Activated CD8-positive, alpha-beta memory T cell treated with anti-CD3 and anti-CD28 coated beads for 36 hours (primary cell): ENCODE measurements around the gene ARAP1. TPM values are rescaled to one million over a fixed set of nuclear protein-coding genes. Genes with fewer than 3 reads are reported as not detected.

Experiments used
- CTCF ChIA-PET: fragments of 350-600 bp; sonication (Branson Sonifier 250); formaldehyde crosslinking; loops from one replicate; lab custom pipeline; 2021; ENCODE audit warnings: antibody characterized with exemption; lab: Charles Lee
- POLR2A ChIA-PET: fragments of 350-600 bp; sonication (Branson Sonifier 250); formaldehyde crosslinking; loops from one replicate; lab custom pipeline; 2021; ENCODE audit warnings: antibody characterized with exemption; lab: Charles Lee
- total RNA-seq, 2 experiments: library from RNA; stranded (reverse); gene quantifications; one replicate each; pipeline ENCODE4 v1.2.3, GENCODE V29; 2021

Gene ARAP1
- total RNA-seq, 2 experiments from 2014 or later: 66.7 to 68.5 TPM

DNA sequence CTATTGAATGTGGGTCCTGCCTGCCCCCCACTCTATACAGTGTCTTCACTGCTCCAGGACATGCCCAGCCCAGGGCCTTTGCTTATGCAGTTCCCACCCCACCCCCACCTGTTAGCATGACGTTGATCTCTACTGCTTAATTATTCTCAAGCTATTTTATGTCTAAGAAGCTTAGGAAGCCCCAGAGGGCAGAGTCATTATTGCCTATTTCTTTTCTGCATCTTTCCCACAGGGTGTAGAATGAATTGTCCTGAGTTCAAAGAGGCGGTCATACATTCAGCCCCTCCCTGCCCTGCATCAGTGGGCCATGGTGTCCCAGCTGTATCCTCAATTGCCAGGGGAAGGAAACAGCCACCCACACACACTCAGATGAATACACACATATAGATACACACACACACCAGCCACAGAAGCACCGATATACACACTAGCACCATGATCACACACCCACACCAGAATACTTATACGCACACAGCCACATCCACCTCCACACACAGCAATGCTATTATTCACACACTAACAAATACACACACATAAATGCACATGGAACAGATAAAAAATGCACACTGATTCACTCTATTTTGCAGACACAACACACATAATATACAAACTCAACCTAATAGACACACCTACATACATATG, 79.5 kb downstream of the ARAP1 start:
- ChIA-PET CTCF (interaction anchor here (1.2 to 2.2 kb wide), 3 partner anchors 8 to 83 kb away, joined by 6 to 8 read pairs (median 6); no protein-coding TSS in a partner anchor), POLR2A (no interaction called here)

DNA sequence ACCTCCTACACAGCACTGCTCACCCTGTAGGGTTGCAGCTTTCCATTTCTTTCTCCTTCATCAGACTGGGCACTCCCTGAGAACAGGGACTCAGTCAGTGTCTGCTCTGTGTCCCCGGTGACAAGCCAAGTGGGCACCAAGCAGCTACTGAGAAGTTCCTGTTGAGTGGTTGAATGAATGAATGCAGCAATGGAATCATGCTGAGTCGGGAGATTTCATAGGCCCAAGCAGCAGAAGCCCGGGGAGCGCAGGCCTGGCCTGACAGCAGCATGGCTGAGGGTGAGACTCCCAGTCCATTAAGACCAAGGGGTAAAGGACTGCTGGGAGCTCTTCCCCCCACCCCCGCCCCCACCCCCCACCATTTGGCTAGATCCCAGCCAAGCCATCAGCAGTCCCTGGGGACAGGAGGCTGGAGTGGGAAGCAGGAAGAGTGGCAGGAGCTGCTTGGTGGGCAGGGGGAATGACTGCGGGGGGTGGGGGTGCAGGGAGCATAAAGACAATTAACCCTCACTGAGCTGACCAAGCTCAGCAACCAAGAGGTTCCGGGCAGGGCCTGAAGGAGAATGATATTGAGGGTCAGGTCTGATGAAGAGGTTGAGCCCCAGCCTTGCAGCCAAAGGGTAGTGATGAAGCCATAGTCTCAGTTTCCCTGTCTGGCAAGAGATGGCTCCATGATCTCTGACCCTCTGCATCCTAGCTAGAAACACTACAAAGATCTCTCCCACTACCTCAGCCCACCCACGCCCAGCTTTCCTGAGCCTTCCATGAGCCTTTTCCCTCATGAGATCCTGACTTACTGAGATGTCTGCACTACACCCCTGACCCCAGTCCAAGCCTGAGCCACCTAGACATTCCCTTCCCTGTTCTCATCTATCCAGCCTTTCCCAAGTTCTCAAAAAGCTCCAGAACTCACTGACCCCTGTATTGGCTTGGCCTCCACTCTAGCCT, 80.8 kb downstream of the ARAP1 start:
- CTCF ChIA-PET: interaction anchor here (1.0 to 2.2 kb wide), 4 partner anchors 9 to 85 kb away, joined by 3 to 8 read pairs (median 6); no protein-coding TSS in a partner anchor
- POLR2A ChIA-PET: no interaction called here

DNA sequence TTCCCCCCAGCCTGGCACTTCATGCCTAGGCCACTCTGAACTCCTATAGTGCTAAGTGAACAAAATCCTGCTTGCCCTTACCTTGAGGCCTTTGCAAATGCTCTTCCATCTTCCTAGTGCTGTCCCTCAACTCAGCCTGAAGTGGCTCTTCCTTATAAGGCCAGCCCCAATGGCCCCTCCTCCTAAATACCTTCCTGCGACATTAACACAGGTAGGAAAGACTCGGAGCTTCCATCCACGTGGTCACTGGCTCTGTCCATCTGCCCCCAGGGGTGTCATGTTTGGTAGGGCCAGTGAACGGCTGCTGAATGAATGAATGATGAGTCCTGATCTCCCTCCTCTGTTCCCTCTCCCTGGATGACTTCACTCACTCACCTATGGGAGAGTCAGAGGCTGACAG, 82.2 kb downstream of the ARAP1 start:
- POLR2A ChIA-PET: no interaction called here

DNA sequence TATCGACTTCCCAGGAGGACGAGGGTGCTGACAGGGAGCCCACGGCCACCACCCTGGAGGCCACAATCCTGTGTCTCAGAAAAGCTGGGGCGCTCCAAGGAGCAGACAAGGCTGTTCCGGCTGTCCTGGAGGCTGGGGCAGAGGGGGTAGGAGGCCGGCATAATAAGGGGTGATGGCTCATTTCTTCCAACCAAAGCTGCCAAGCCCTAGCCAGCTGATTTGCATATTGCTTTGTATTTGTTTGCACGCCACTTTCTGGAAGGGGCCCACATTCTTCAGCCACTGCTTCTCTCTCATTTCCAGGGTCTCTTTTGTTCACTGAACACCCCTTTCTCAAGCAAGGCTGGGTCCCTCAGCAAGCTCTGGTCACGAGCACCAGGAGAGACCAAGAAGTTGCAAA, 82.7 kb downstream of the ARAP1 start:
- CTCF ChIA-PET: interaction anchor here (1.3 to 3.2 kb wide), 3 partner anchors 10 to 15 kb away, joined by 3 to 15 read pairs (median 5); no protein-coding TSS in a partner anchor
- POLR2A ChIA-PET: interaction anchor here (1.4 kb wide), 1 partner anchor 12 kb away, joined by 7 read pairs; no protein-coding TSS in a partner anchor

More for the DNA sequence above, 82.2 kb downstream of the ARAP1 start:
- CTCF ChIA-PET: interaction anchor here (3.2 kb wide), 1 partner anchor 15 kb away, joined by 15 read pairs; no protein-coding TSS in a partner anchor

DNA sequence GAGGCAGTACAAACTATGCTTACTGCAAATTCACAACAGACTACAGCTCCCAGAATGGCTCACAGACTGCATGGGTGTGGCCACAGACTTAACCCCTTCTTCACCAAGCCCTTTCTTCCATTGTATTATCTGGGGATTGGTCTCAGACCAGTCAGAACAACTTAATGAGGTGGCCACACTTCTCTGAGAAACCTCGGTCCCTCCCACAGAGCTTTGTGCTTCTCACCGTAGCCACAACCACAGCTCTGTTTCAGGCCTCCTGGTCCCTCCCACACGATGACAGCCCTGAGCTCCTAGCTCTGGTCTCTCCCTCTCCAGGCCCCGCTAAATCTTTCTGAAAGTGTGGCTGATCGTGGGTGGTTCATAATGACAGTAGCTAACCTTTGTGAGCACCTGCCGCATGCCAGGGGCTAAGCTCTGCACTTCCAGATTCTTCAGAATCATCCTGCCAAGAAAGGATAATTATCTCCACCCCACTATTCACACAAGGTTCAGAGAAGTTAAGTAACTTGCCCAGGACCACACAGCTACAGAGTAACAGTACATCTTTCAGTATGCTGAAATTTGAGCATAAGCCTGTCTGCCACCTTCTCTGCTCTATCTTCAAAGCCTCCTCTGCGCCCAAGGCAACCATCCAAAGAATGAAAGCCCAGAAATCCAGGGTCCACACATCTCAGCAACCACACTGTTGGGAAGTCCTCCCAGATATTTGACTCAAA, 83.4 kb downstream of the ARAP1 start:
- ChIA-PET POLR2A (interaction anchor here (1.4 kb wide), 1 partner anchor 12 kb away, joined by 7 read pairs; no protein-coding TSS in a partner anchor), CTCF (interaction anchor here (0.7 to 3.2 kb wide), 8 partner anchors 11 to 234 kb away, joined by 3 to 15 read pairs (median 3); partner anchors contain the start of gene CLPB)

DNA sequence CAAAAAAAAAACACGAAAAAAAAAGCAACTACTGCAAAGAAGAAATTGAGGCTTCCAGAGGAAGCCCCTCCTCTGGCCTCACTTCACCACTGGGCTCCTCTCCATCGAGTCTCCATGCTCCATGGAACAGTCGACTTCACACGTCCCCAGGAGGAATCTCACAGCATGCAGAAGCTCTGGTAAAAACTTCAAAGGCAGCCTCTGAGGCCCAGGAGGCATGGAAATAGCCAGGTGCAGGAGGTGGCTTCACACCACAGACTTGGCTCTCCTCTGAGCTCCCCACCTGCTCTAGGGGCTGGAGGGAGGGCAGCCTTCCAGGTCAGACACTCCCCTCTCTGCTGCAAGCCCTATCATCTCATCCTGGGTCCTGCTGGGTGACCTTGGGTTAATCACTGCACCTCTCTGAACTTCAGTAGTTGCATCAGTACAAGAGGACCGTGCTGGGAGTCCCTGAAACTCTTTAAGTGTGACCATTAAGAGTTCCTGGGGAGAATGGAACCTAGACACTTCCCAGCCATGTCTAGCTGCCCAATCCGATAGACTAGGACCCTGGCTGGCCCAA, 86.2 kb downstream of the ARAP1 start:
- ChIA-PET CTCF (interaction anchor here (0.8 to 1.2 kb wide), 2 partner anchors 23 to 63 kb away, joined by 3 read pairs; no protein-coding TSS in a partner anchor), POLR2A (no interaction called here)

DNA sequence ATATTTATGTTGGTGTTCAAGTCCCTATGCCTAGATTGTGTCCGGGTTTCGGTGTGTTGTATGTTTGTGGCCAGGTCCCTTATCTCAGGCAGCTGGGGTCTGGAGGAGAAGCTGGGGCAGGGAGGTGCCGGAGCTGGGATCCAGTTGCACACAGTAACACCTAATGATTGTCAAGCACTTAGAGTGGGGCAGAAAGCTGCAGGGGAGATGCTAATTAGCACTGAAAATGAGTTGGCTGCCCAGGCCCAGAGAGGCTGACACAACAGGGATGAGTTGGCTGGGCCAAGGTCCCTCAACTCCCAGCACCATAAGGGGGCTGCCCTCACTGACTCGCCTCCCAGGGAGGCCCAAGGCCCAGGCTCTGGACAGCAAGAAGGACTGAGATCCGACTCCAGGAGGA, 90.2 kb downstream of the ARAP1 start:
- POLR2A ChIA-PET: no interaction called here
- CTCF ChIA-PET: interaction anchor here (0.9 to 1.1 kb wide), 2 partner anchors 19 to 73 kb away, joined by 3 read pairs; no protein-coding TSS in a partner anchor

DNA sequence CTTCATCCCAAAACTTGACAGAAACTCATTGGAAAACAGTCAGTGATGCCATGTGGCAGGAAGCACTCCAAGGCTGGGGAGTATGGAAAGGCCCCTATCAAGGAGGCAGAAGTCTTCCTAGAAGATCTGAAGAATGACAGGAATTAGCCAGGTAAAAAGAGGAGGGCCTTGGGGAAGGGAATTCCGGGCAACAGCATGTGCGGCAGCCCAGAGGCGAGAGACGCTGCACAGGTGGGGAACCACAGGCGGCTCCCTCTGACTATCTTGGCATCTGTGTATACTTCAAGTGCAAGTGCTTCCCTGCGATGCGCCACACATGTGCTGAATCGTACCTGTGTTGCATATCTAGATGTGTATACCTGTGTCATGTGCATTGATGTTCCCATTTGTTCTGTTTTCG, 90.7 kb downstream of the ARAP1 start:
- POLR2A ChIA-PET: no interaction called here
- CTCF ChIA-PET: no interaction called here

DNA sequence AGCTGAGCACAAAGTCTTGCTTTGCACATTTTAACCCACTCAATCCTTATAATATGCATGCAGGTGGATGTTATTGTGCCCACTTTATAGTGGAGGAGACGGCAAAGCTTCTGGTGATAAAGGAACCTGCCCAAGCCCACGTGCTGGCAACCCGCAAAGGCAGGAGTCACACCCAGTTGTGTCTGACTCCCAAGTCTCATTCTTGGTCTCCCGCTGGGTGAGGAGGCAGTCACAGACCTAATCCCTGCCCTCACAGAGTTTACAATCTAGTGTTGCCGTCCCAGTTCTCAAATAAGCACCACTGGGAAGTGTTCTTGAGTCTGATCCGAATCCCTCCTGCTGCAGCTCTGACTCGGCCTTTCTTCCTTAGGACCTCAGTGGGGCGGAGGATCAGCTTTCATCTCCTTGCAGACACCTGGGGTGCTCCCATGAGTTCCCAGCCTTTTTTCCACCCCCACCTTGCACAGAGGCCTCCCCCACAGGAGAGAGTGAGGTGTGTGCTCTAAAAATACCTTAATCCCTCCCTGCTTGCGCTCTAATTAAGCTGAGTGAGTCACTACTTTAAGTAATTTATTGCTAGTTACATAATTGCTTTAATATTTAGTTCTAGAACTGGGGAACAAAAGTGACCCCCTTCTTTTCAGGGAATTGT, 93.1 kb downstream of the ARAP1 start:
- ChIA-PET CTCF (interaction anchor here (0.6 kb wide), 1 partner anchor 707 kb away, joined by 4 read pairs; no protein-coding TSS in a partner anchor), POLR2A (no interaction called here)

DNA sequence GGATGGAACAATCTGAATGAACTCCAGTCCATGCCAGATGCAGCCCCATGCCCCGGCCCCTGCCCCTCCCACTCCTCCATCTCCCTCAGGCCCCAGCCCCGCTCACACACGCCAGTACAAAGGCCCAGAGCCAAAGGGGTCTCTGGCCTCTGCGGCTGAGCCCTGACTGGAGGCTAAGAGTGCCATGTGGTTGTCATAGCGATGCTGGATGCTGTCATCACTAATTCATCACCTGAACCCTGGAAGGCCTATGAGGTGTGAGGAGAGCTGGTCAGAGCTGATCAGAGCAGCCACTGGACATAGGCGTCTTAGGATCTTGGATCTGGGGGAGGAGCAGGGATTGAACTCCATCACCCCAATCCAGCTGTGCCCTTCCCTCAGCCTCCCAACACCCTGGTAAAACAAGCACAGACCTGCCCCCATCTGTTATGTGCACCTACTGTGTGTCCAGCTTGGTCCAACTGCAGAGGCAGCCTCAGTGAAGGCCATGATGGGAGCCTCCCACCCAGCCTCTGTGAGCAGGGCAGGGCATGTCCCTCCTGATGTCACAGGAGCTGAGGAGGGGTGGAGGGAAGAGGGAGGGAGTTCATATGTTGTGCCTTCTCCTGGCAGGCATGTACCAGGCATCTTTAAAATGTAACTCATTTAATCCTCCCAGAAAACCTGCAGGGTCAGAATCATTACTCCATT, 94.7 kb downstream of the ARAP1 start:
- CTCF ChIA-PET: no interaction called here
- POLR2A ChIA-PET: no interaction called here

DNA sequence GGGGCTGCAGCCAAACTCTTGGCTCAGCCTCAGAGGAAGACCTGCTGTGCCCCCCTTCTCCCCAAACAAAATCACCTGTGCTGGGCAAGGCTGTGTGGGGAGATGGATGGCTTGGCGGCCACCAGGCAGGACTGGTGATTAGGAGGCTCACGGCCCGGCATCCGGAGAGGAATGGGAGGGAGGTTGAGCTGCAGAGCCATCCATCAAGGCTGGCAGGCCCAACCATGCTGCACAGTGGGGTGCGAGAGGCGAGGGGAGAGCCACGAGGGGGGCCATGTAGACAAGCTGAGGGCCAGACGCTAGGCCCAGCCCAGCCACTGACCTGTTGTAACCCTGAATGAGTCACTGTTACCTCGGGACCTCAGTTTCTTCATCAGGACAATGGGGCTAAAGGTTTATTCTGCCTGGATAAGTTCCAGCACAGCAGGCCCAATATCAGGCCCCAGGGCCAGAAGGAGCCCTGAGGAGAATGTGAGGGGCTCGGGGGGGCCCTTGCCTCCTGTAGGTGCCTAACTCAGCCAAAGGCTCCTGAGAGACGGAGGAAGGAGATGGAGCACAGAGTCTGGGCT, 96.2 kb downstream of the ARAP1 start:
- POLR2A ChIA-PET: no interaction called here
- CTCF ChIA-PET: interaction anchor here (1.4 to 2.0 kb wide), 2 partner anchors 13 to 27 kb away, joined by 3 to 6 read pairs; no protein-coding TSS in a partner anchor

DNA sequence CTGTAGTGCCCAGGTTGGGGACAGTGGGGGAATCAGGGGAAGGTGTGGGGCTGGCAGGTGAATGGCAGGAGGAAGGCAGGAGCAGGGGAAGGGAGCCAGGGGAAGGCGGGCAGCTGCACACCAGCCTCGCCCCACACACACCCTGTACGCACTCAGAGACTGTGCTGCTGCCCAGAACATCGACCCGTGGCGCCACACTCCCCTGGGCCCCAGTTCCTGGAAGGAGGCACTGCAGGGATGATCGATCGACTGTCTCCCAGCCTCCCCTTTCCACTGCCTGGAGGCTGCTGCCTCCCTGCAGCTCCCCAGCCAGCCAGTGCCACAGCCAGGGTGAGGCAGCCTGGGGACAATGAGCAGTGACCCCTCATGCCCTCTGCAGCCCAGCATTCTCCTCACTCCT, 97.2 kb downstream of the ARAP1 start:
- CTCF ChIA-PET: interaction anchor here (1.4 to 2.0 kb wide), 2 partner anchors 14 to 28 kb away, joined by 3 to 6 read pairs; no protein-coding TSS in a partner anchor
- POLR2A ChIA-PET: no interaction called here

DNA sequence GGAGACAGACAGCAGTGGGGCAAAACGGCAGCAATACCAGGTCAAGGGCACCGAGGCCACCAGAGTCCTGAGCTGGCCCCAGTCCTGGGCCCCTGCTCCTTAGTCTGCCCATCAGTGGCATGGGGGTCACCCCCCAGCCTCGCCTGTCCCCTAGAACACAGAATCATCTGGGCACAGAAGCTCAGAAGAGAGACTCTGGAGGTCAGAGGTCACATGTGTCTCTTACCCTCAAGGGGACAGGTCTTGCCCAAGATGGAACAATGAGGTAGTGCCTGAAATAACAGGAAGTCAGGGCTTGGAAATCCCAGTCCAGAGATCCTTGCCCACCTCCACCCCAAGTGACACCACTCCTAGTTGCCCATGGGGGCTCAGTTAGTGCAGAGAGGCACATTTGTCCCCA, 98.6 kb downstream of the ARAP1 start:
- CTCF ChIA-PET: no interaction called here
- POLR2A ChIA-PET: no interaction called here

DNA sequence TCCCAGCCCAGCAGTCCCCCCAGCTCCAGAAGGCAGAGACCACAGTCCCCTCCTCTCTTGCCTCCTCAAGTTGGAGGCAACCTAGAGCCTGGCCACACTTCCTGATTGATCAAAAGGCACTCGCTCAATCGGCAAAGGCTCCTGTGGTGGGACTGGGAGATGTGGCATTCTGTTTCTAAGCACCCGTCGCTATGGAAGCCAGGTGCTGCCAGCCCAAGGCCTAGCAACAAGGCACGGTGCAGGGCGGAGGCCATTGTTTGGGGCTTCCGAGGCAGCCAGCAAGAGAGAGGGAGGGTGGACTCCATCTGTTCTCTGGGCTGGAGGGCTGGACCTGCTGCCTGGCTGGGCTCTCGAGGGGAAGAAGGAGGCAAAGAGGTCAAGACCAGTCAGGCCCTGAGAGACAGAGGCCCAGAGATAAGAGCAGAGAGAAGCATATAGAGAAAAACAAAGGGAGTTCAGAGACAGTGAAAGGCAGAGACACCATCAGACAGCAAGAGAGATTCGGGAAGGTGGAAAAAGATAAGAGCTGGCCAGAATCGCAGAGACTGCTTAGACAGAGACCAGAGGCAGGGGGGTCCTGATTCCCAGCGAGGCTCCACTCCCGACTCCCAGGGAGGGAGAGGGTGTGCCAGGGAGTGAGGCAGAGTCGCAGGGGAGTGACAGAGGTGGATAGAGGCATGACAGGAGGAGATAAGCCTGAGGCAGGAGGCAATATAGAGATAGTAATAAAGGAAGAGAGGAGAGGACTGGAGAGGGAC, 99.2 kb downstream of the ARAP1 start:
- ChIA-PET POLR2A (no interaction called here), CTCF (no interaction called here)

DNA sequence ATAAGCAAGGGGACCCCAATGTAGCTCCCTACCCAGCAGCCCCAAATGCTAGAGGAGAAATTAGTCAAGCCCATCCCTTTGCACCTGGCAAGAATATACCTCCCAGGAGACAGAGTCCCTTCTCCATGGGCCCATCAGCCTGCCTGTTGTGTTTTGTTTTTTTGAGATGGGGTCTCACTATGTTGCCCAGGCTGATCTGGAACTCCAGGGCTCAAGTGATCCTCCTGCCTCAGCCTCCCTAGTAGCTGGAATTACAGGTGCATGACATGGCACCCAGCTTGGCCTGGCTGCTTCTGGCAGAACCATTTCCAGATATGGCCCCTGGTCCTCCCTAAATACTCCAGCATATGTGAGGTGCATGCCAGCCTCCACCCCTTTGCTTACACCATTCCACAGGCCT, 100.1 kb downstream of the ARAP1 start:
- POLR2A ChIA-PET: no interaction called here
- CTCF ChIA-PET: interaction anchor here (1.1 to 1.2 kb wide), 2 partner anchors 9 to 98 kb away, joined by 3 to 5 read pairs; no protein-coding TSS in a partner anchor

DNA sequence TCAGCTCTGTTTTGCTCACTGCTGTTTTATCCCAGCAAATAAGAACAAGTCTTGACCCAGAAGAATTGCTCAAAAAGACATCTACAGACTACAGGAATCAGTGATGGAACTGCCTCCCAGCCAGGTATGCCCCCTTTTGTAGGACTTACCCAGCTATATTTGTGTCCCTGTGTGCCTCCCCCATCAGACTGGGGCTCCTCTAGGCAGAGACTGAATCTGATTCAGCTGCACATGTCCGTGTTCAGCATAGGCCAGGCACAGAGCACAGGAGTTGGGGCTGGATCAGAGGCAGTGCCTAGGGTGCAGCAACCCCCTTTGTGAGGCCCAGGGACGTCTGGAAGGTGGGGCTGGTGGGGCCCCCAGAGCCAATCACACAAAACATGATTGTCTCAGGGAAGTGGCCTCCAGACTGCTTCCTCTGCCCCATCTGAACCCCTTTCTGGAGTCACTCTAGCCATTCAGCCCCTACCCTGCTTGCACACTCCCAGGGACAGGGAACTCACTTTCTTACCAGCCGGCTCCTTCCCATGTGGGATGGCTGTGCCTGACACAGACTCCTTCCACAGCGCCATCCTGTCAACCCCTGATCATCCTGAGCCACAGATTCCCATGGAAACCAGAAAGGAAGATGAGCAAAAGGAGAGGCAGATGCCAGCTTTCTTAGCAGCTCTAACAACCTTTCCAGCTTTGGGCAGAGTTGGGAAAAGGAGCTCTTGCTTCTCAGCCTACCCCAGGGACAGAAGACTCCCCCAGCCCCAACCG, 102.8 kb downstream of the ARAP1 start:
- CTCF ChIA-PET: no interaction called here

More for the DNA sequence above, 102.8 kb downstream of the ARAP1 start:
- POLR2A ChIA-PET: no interaction called here
